Fibroblast of skin of scalp (primary cell): Measurements from ENCODE around the gene SCNN1G.
"Not testable (repeated sequence)": the region's sequence is repeated elsewhere in the genome, so short reads cannot be mapped to it uniquely, and the experiment has no call there.

Experiments used
- DNase-seq: peaks from one replicate; pipeline ENCODE4 v3.0.0-alpha.2; 2013

Gene SCNN1G

GRCh38 chr16:23253650-23254049 lies 71.1 kb downstream of the SCNN1G start:
- not testable (repeated sequence) for DNase-seq

- DNase-seq, result peak; percentile 44
Observed at GRCh38 chr16:23254338-23254737, 71.8 kb downstream of the SCNN1G start.

- DNase-seq, result no peak
Observed at GRCh38 chr16:23255000-23255399, 72.5 kb downstream of the SCNN1G start.

- DNase-seq, result no peak
Observed at GRCh38 chr16:23256440-23256839, 73.9 kb downstream of the SCNN1G start.

- no peak for DNase-seq
Observed at GRCh38 chr16:23257682-23258081, 75.1 kb downstream of the SCNN1G start.

- DNase-seq, result no peak
Observed at GRCh38 chr16:23258919-23259237, 76.3 kb downstream of the SCNN1G start.
